Osteoblast (primary cell): ENCODE data around the gene CNTNAP4. TPM values are rescaled to one million over a fixed set of nuclear protein-coding genes. Genes with fewer than 3 reads are reported as not detected.

Experiments used
- DNase-seq: peaks from one replicate; pipeline ENCODE4 v3.0.0; 2011; ENCODE audit warnings: low spot score, mixed read lengths; ENCODE audit not compliant: insufficient read length; ENCODE audit errors: missing footprints
- H2AFZ ChIP-seq: 2 replicates; pipeline ENCODE4 v1.6.0; 2011; ENCODE audit warnings: mild to moderate bottlenecking, low read length
- H3K27ac ChIP-seq: 2 replicates; pipeline ENCODE4 v1.5.1; 2011; ENCODE audit warnings: mild to moderate bottlenecking, low read depth, low read length, moderate library complexity
- H3K27me3 ChIP-seq: 2 replicates; pipeline ENCODE4 v1.6.0; 2012; ENCODE audit warnings: mild to moderate bottlenecking, control low read depth, inconsistent platforms, low read length, moderate library complexity; ENCODE audit not compliant: insufficient read depth
- H3K36me3 ChIP-seq: 2 replicates; pipeline ENCODE4 v1.5.1; 2011; ENCODE audit warnings: mild to moderate bottlenecking, low read length, control low read depth, moderate library complexity; ENCODE audit not compliant: insufficient read depth
- H3K4me1 ChIP-seq: 2 replicates; pipeline ENCODE4 v1.5.1; 2011; ENCODE audit warnings: mild to moderate bottlenecking, low read length, control low read depth, moderate library complexity; ENCODE audit not compliant: insufficient read depth
- H3K4me2 ChIP-seq: 2 replicates; pipeline ENCODE4 v1.6.0; 2011; ENCODE audit warnings: mild to moderate bottlenecking, low read length; ENCODE audit not compliant: insufficient read depth
- H3K4me3 ChIP-seq: fragments of 200-600 bp; sonication (generic); 3 replicates; pipeline ENCODE4 v1.5.1; 2012; ENCODE audit warnings: mild to moderate bottlenecking, low read length, inconsistent platforms; ENCODE audit not compliant: insufficient read depth
- H3K79me2 ChIP-seq: 2 replicates; pipeline ENCODE4 v1.6.0; 2012; ENCODE audit warnings: mild to moderate bottlenecking, low read length, control low read depth, inconsistent platforms; ENCODE audit not compliant: insufficient read depth
- H3K9me3 ChIP-seq: 2 replicates; pipeline ENCODE4 v1.5.1; 2011; ENCODE audit warnings: low read depth, low read length, control low read depth
- H4K20me1 ChIP-seq: 2 replicates; pipeline ENCODE4 v1.6.0; 2012; ENCODE audit warnings: mild to moderate bottlenecking, low read length, control low read depth; ENCODE audit not compliant: insufficient read depth
- CTCF ChIP-seq: IDR thresholded peaks from 2 replicates; pipeline ENCODE4 v1.5.1; 2011; ENCODE audit warnings: mild to moderate bottlenecking, low read depth, low read length, moderate library complexity; ENCODE audit errors: extremely low read depth
- total RNA-seq: library from RNA; depleted of rRNA; stranded (reverse); fragments of >200 nt; gene quantifications from 2 replicates; pipeline ENCODE4 v1.2.3, GENCODE V29; 2012

Gene CNTNAP4
- total RNA-seq, 1 donor = under 0.01 TPM

- Histone ChIP-seq H3K36me3 (no peaks in the 10 kb centered on the region), H3K4me3 (no peak overlapping the region), H4K20me1 (no peaks in the 10 kb centered on the region), H3K4me1 (no peaks in the 10 kb centered on the region), H3K27ac (no peak overlapping the region), H3K9me3 (no peaks in the 10 kb centered on the region), H3K4me2 (no peak overlapping the region), H3K27me3 (no peaks in the 10 kb centered on the region), H3K79me2 (no peaks in the 10 kb centered on the region), H2AFZ (no peak overlapping the region)
- no peak for TF ChIP-seq CTCF
- no peak for DNase-seq
These were observed 189.7 kb downstream of the CNTNAP4 start for GRCh38 chr16:76466871-76467270.

- H3K27ac ChIP-seq = no peak overlapping the region
These were observed 196.8 kb downstream of the CNTNAP4 start for GRCh38 chr16:76474048-76474447.

DNA sequence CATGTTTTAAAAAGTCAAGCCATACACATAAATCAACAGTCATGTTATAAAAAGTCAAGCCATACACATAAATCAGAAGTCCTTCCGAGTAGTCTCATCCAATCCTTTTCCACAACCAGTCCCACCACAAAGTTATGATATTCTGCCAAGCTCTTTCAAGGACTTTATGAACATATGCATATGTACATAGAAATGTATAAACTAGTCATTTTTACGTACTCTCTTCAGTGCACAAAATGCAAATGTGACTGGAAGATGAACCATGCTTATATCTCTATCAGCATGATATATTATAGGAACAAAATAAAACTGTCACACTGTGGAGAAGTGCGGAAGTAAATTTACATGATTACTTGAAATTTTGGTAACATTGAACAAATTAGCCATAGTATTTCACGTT, 200.9 kb downstream of the CNTNAP4 start:
- Histone ChIP-seq H3K79me2 (no peaks in the 10 kb centered on the region), H3K27me3 (no peaks in the 10 kb centered on the region), H3K4me2 (no peak overlapping the region), H4K20me1 (no peaks in the 10 kb centered on the region), H3K9me3 (no peaks in the 10 kb centered on the region), H3K27ac (no peak overlapping the region), H3K4me1 (no peaks in the 10 kb centered on the region), H3K36me3 (no peaks in the 10 kb centered on the region), H2AFZ (no peak overlapping the region), H3K4me3 (no peak overlapping the region)
- no peak for TF ChIP-seq CTCF
- no peak for DNase-seq

More at GRCh38 chr16:76474048-76474447, 196.8 kb downstream of the CNTNAP4 start:
- Histone ChIP-seq H2AFZ (no peak overlapping the region), H4K20me1 (no peaks in the 10 kb centered on the region), H3K9me3 (no peaks in the 10 kb centered on the region), H3K4me2 (no peak overlapping the region), H3K27me3 (no peaks in the 10 kb centered on the region), H3K4me3 (no peak overlapping the region), H3K4me1 (no peaks in the 10 kb centered on the region), H3K79me2 (no peaks in the 10 kb centered on the region), H3K36me3 (no peaks in the 10 kb centered on the region)
- no peak for TF ChIP-seq CTCF
- no peak for DNase-seq

GRCh38 chr16:76483307-76483909, 206.2 kb downstream of the CNTNAP4 start:
- Histone ChIP-seq H2AFZ (no peak overlapping the region), H3K27me3 (no peaks in the 10 kb centered on the region), H3K4me2 (no peak overlapping the region), H3K4me1 (no peaks in the 10 kb centered on the region), H3K4me3 (no peak overlapping the region), H3K27ac (no peak overlapping the region), H4K20me1 (no peaks in the 10 kb centered on the region), H3K9me3 (no peaks in the 10 kb centered on the region), H3K36me3 (no peaks in the 10 kb centered on the region), H3K79me2 (no peaks in the 10 kb centered on the region)
- no peak for TF ChIP-seq CTCF
- DNase-seq = no peak
